Heart left ventricle (tissue), 16 donors: ENCODE results near the gene HTR7. TPM values are rescaled to one million over a fixed set of nuclear protein-coding genes. Genes with fewer than 3 reads are reported as not detected.

Experiments used
- ATAC-seq, 4 donors: fragments of 200-7000 bp; cut with Tn5 transposase; one replicate each; pipeline ENCODE4 v1.9.1; 2020 to 2022; ENCODE audit warnings: moderate library complexity in 4 of 4, mild to moderate bottlenecking in 3 of 4, moderate number of reproducible peaks in 1 of 4
- DNase-seq, 5 donors: peaks; one replicate each; pipeline ENCODE4 v3.0.0-alpha.2; 2020
- H3K27ac ChIP-seq, 12 donors: fragments of 200-600 bp; sonication (generic) in 4 of 12; one replicate each; pipeline versions ENCODE4 v1.5.0 to v1.8.0; 2016 to 2022; ENCODE audit warnings: mild to moderate bottlenecking in 2 of 12
- H3K27me3 ChIP-seq, 9 donors: fragments of 200-600 bp; sonication (generic) in 2 of 9; one replicate each; pipeline versions ENCODE4 v1.5.1 to v1.8.0; 2016 to 2022; ENCODE audit warnings: mild to moderate bottlenecking in 3 of 9
- H3K36me3 ChIP-seq, 9 donors: fragments of 200-600 bp; sonication (generic) in 2 of 9; one replicate each; pipeline versions ENCODE4 v1.5.0 to v1.8.0; 2018 to 2022; ENCODE audit warnings: mild to moderate bottlenecking in 2 of 9
- H3K4me1 ChIP-seq, 12 donors: fragments of 200-600 bp; sonication (generic) in 4 of 12; one replicate each; pipeline versions ENCODE4 v1.5.0 to v1.8.0; 2016 to 2022; ENCODE audit warnings: mild to moderate bottlenecking in 3 of 12
- H3K4me3 ChIP-seq, 12 donors: fragments of 200-600 bp; sonication (generic) in 4 of 12; one replicate each; pipeline versions ENCODE4 v1.5.0 to v1.8.0; 2017 to 2022; ENCODE audit warnings: mild to moderate bottlenecking in 9 of 12, moderate library complexity in 4 of 12
- H3K9me3 ChIP-seq, 12 donors: fragments of 200-600 bp; sonication (generic) in 4 of 12; one replicate each; pipeline versions ENCODE4 v1.5.0 to v1.8.0; 2016 to 2022; ENCODE audit warnings: mild to moderate bottlenecking in 1 of 12
- CTCF ChIP-seq, 12 donors: fragments of 200-600 bp; sonication (generic) in 4 of 12; IDR thresholded peaks; one replicate each; pipeline versions ENCODE4 v1.5.0 to v1.8.0; 2018 to 2022; ENCODE audit warnings: antibody characterized with exemption in 12 of 12, mild to moderate bottlenecking in 5 of 12
- POLR2A ChIP-seq, 2 donors: fragments of 450-650 bp; IDR thresholded peaks; one replicate each; pipeline ENCODE4 v1.6.1; 2017; ENCODE audit warnings: antibody characterized with exemption in 2 of 2, mild to moderate bottlenecking in 2 of 2, moderate library complexity in 2 of 2
- WGBS, 4 donors: extraction: QIAGEN DNeasy Blood & Tissue Kit in 2 of 4; methylation state at CpG; one replicate each; pipeline versions ENCODE4 v1.1.5 to v1.1.7; 2013 to 2018; 5-methylcytosine and 5-hydroxymethylcytosine counted together
- intact Hi-C, 10 donors: fragments of 100-400 bp; cut with DNase I; formaldehyde crosslinking; loops; one replicate each; pipeline versions ENCODE4 v1.11.1 to v1.14.2; 2022
- polyA plus RNA-seq, 2 donors: library from polyadenylated mRNA; stranded (reverse); fragments of 200-250 nt; gene quantifications; one replicate each; pipeline ENCODE4 v1.2.3, GENCODE V29; 2013
- total RNA-seq, 9 donors: library from RNA; depleted of rRNA in 2 of 9; stranded (reverse); fragments of >200 nt in 2 of 9; fragmentation: NEBNext Ultra II Directional in 3 of 9; extraction: Animal tissue kit (Norgen Biotek cat#: 25700) in 3 of 9; gene quantifications; one replicate each; pipeline versions ENCODE4 v1.1.0 to v1.2.4, GENCODE V29; 2016 to 2023
- donor health status: ischemic (EF 13 %, LVEDD 7.1; RV severe dilation, severe dysfunction).
- donor health status: healthy with polysubstance abuse.
- donor health status: DM: no; HTN: yes; CAD: no.
- donor health status: DM: no; HTN: no; CAD: no.
- donor health status: ischemic (EF 25% LVEDD 6.9; RV normal size, moderate dysfunction).
- donor health status: ischemic (EF 25% LVEDD 5.7; RV mildly dilated, moderate dysfunction).
- donor health status: healthy.
- donor health status: DM: yes; HTN: yes; CAD: no.
- donor health status: ischemic (EF 35%, LVEDD 5.7; RV mildly dilated, moderate dysfunction).
- donor health status: nonischemic (EF 11% LVEDD 7.7; RV severe dilation, severe dysfunction).
- donor health status: DM: yes; HTN: yes; CAD: no.
- donor health status: PGD.
- donor health status: ischemic (EF 29% LVEDD 5.4; RV normal size, mild dysfunction).
- donor health status: nonischemic (EF 23%, LVEDD 6.1; RV moderate dilation, normal function).

HTR7 gene
- total and polyA plus RNA-seq, 11 donors: 0.10 to 0.66 (median 0.24) TPM; not detected in 4

GRCh38 chr10:90777621-90778020, 80.2 kb downstream of the HTR7 start:
- DNase-seq (no peak), ATAC-seq (peak; percentile 45 to 75 (median 63))
- peaks cover 0 to 5% (median 0%) of the 10 kb centered on the region in 12 donors for H3K4me1 ChIP-seq
- WGBS, 4 donors: 44 to 69% (median 61%) methylated on average over 1 of the region's 1 CpG
- H3K4me3 ChIP-seq: no peak overlapping the region
- H3K27me3 ChIP-seq: no peaks in the 10 kb centered on the region
- intact Hi-C loops: no loop called here
- no peaks in the 10 kb centered on the region for H3K36me3 ChIP-seq
- TF ChIP-seq POLR2A (IDR thresholded peaks at IDR 0.05) (no peak), CTCF (IDR thresholded peaks at IDR 0.05) (no peak)
- H3K27ac ChIP-seq: no peak overlapping the region
- no peaks in the 10 kb centered on the region for H3K9me3 ChIP-seq

- DNase-seq (peak in 3 of 5 donors; percentile 11 to 62 (median 22)), ATAC-seq (peak in 3 of 4 donors; percentile 29 to 64 (median 62))
- intact Hi-C loops: no loop called here
- Histone ChIP-seq H3K4me3 (no peak overlapping the region), H3K27me3 (peaks cover 0 to under 1% (median 0%) of the 10 kb centered on the region in 9 donors), H3K36me3 (no peaks in the 10 kb centered on the region), H3K4me1 (peaks cover 0 to 5% (median 0%) of the 10 kb centered on the region in 12 donors), H3K27ac (peak overlapping the region in 1 of 12 donors; percentile 54), H3K9me3 (no peaks in the 10 kb centered on the region)
- WGBS, 4 donors: 39 to 51% (median 46%) methylated on average over 2 of the region's 2 CpGs
- no peak for TF ChIP-seq CTCF (IDR thresholded peaks at IDR 0.05)
These were observed 82.3 kb downstream of the HTR7 start for GRCh38 chr10:90775351-90776028.

GRCh38 chr10:90769946-90770841, 87.6 kb downstream of the HTR7 start:
- 83 to 92% (median 89%) methylated on average over 7 to 20 of the region's 20 CpGs for WGBS, 4 donors
- H3K4me3 ChIP-seq: no peak overlapping the region
- TF ChIP-seq CTCF (IDR thresholded peaks at IDR 0.05) (no peak), POLR2A (IDR thresholded peaks at IDR 0.05) (no peak)
- ATAC-seq (peak in 1 of 4 donors; percentile 24), DNase-seq (peak in 1 of 5 donors; percentile 58)
- H3K27ac ChIP-seq: no peak overlapping the region
- intact Hi-C loops: no loop called here
- no peaks in the 10 kb centered on the region for H3K9me3 ChIP-seq
- peaks cover 0 to 7% (median 0%) of the 10 kb centered on the region in 9 donors for H3K27me3 ChIP-seq
- no peaks in the 10 kb centered on the region for H3K4me1 ChIP-seq
- no peaks in the 10 kb centered on the region for H3K36me3 ChIP-seq
